SK-N-SH treated with all-trans-retinoic acid at 6 μM for 48 hours (cell line): Measurements from ENCODE around the gene PLXDC2.

Experiments
- ATAC-seq: fragments of 200-7000 bp; cut with Tn5 transposase; 3 replicates; pipeline ENCODE4 v1.9.1; 2020; ENCODE audit warnings: mild to moderate bottlenecking, moderate library complexity
- ARNTL ChIP-seq: fragments of 450-650 bp; formaldehyde crosslinking; IDR thresholded peaks from 2 replicates; pipeline ENCODE4 v1.5.0; 2020; ENCODE audit warnings: low read depth, mild to moderate bottlenecking, moderate library complexity, borderline replicate concordance
- CSRNP3 ChIP-seq: fragments of 250-450 bp; sonication (Bioruptor Pico); IDR thresholded peaks from 2 replicates; pipeline ENCODE4 v1.5.1; 2021; ENCODE audit warnings: mild to moderate bottlenecking, moderate library complexity
- ESRRG ChIP-seq: fragments of 250-450 bp; sonication (Bioruptor Pico); IDR thresholded peaks from 2 replicates; pipeline ENCODE4 v1.6.1; 2021; ENCODE audit warnings: mild to moderate bottlenecking
- GLIS3 ChIP-seq: fragments of 250-450 bp; sonication (Bioruptor Pico); IDR thresholded peaks from 2 replicates; pipeline ENCODE4 v1.5.0; 2020; ENCODE audit warnings: mild to moderate bottlenecking, moderate library complexity
- ISL1 ChIP-seq: fragments of 250-450 bp; sonication (Bioruptor Pico); IDR thresholded peaks from 2 replicates; pipeline ENCODE4 v2.1.2; 2022; ENCODE audit warnings: mild to moderate bottlenecking, moderate library complexity
- OSR1 ChIP-seq: fragments of 250-450 bp; sonication (Bioruptor Pico); IDR thresholded peaks from 2 replicates; pipeline ENCODE4 v1.8.0; 2022; ENCODE audit warnings: moderate library complexity, mild to moderate bottlenecking, inconsistent platforms
- PATZ1 ChIP-seq: fragments of 250-450 bp; sonication (Bioruptor Pico); IDR thresholded peaks from 2 replicates; pipeline ENCODE4 v1.8.0; 2020; ENCODE audit warnings: mild to moderate bottlenecking, moderate library complexity, borderline replicate concordance
- RARB ChIP-seq: fragments of 250-450 bp; sonication (Bioruptor Pico); IDR thresholded peaks from 2 replicates; pipeline ENCODE4 v1.8.0; 2021; ENCODE audit warnings: mild to moderate bottlenecking, moderate library complexity
- SNAI2 ChIP-seq: fragments of 250-450 bp; sonication (Bioruptor Pico); IDR thresholded peaks from 2 replicates; pipeline ENCODE4 v1.5.0; 2020; ENCODE audit warnings: mild to moderate bottlenecking, moderate library complexity
- TCF4 ChIP-seq: fragments of 250-450 bp; sonication (Bioruptor Pico); IDR thresholded peaks from 2 replicates; pipeline ENCODE4 v1.8.0; 2021; ENCODE audit warnings: mild to moderate bottlenecking, moderate library complexity, borderline replicate concordance
- TOX ChIP-seq: fragments of 250-450 bp; sonication (Bioruptor Pico); IDR thresholded peaks from 2 replicates; pipeline ENCODE4 v1.8.0; 2021; ENCODE audit warnings: mild to moderate bottlenecking, moderate library complexity, borderline replicate concordance
- TSHZ2 ChIP-seq: fragments of 250-450 bp; sonication (Bioruptor Pico); IDR thresholded peaks from 2 replicates; pipeline ENCODE4 v1.5.0; 2020; ENCODE audit warnings: mild to moderate bottlenecking, moderate library complexity
- ZC3H10 ChIP-seq: fragments of 250-450 bp; sonication (Bioruptor Pico); IDR thresholded peaks from 2 replicates; pipeline ENCODE4 v1.5.1; 2021; ENCODE audit warnings: mild to moderate bottlenecking, moderate library complexity
- ZFP3 ChIP-seq: fragments of 250-450 bp; sonication (Bioruptor Pico); IDR thresholded peaks from 2 replicates; pipeline ENCODE4 v1.5.0; 2020; ENCODE audit warnings: mild to moderate bottlenecking, moderate library complexity
- ZFP30 ChIP-seq: fragments of 450-650 bp; formaldehyde crosslinking; IDR thresholded peaks from 2 replicates; pipeline ENCODE4 v1.5.0; 2022; ENCODE audit warnings: mild to moderate bottlenecking, moderate library complexity
- ZNF565 ChIP-seq: fragments of 450-650 bp; formaldehyde crosslinking; conservative IDR thresholded peaks from 2 replicates; pipeline ENCODE4 v1.5.0; 2020; ENCODE audit warnings: low read depth, mild to moderate bottlenecking, moderate library complexity
- ZNF70 ChIP-seq: fragments of 450-650 bp; formaldehyde crosslinking; IDR thresholded peaks from 2 replicates; pipeline ENCODE4 v1.5.0; 2020; ENCODE audit warnings: mild to moderate bottlenecking, moderate library complexity
- ZNF8 ChIP-seq: fragments of 450-650 bp; formaldehyde crosslinking; IDR thresholded peaks from 2 replicates; pipeline ENCODE4 v1.5.0; 2020; ENCODE audit warnings: mild to moderate bottlenecking, moderate library complexity
- TF ChIP-seq, protein P1 (sequence below): fragments of 250-450 bp; sonication (Bioruptor Pico); IDR thresholded peaks from 2 replicates; pipeline ENCODE4 v1.5.1; 2020; ENCODE audit warnings: low read depth, mild to moderate bottlenecking, moderate library complexity
- TF ChIP-seq, protein P2 (sequence below): fragments of 250-450 bp; sonication (Bioruptor Pico); IDR thresholded peaks from 2 replicates; pipeline ENCODE4 v1.8.0; 2021; ENCODE audit warnings: low read depth, mild to moderate bottlenecking, moderate library complexity, borderline replicate concordance

Gene PLXDC2

GRCh38 chr10:20257422-20257821, 441.2 kb downstream of the PLXDC2 start:
- TF ChIP-seq ISL1 (CRISPR knock-in tag) (no peak), OSR1 (CRISPR knock-in tag) (no peak), PATZ1 (CRISPR knock-in tag) (no peak), TCF4 (CRISPR knock-in tag) (no peak), ZNF8 (CRISPR knock-in tag) (no peak), ZFP30 (CRISPR knock-in tag) (no peak), SNAI2 (CRISPR knock-in tag) (no peak), GLIS3 (CRISPR knock-in tag) (no peak), CSRNP3 (CRISPR knock-in tag) (no peak), ZNF565 (CRISPR knock-in tag) (no peak)
- TF ChIP-seq, protein P1, sequence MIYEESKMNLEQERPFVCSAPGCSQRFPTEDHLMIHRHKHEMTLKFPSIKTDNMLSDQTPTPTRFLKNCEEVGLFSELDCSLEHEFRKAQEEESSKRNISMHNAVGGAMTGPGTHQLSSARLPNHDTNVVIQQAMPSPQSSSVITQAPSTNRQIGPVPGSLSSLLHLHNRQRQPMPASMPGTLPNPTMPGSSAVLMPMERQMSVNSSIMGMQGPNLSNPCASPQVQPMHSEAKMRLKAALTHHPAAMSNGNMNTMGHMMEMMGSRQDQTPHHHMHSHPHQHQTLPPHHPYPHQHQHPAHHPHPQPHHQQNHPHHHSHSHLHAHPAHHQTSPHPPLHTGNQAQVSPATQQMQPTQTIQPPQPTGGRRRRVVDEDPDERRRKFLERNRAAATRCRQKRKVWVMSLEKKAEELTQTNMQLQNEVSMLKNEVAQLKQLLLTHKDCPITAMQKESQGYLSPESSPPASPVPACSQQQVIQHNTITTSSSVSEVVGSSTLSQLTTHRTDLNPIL (CRISPR knock-in tag), result no peak
- TF ChIP-seq, protein P2, sequence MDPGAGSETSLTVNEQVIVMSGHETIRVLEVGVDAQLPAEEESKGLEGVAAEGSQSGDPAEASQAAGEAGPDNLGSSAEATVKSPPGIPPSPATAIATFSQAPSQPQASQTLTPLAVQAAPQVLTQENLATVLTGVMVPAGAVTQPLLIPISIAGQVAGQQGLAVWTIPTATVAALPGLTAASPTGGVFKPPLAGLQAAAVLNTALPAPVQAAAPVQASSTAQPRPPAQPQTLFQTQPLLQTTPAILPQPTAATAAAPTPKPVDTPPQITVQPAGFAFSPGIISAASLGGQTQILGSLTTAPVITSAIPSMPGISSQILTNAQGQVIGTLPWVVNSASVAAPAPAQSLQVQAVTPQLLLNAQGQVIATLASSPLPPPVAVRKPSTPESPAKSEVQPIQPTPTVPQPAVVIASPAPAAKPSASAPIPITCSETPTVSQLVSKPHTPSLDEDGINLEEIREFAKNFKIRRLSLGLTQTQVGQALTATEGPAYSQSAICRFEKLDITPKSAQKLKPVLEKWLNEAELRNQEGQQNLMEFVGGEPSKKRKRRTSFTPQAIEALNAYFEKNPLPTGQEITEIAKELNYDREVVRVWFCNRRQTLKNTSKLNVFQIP (CRISPR knock-in tag), result no peak
- ATAC-seq, result no peak

DNA sequence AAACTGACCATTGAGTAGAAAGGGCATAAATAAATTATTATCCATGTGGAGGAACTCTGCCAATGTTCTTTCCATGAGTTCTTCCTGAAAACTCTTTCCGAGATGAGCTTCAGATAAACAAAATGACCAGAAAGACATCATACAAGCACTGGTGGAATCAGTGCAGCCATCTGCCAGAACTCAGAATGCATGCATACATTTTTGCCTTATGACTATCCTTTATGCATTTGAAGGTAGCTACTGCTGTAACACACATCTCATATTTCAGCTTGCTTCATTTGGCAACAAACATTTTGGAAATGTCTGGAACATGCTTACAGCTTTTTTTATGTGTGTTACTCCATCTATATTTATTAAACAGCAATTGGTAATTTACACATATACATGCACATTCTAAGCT, 448.9 kb downstream of the PLXDC2 start:
- TF ChIP-seq RARB (no peak), CSRNP3 (CRISPR knock-in tag) (no peak), OSR1 (CRISPR knock-in tag) (no peak), ZC3H10 (CRISPR knock-in tag) (no peak), PATZ1 (CRISPR knock-in tag) (no peak), TOX (CRISPR knock-in tag) (no peak), ZNF8 (CRISPR knock-in tag) (no peak), ZNF70 (CRISPR knock-in tag) (no peak), GLIS3 (CRISPR knock-in tag) (no peak), ZFP30 (CRISPR knock-in tag) (no peak)
- ATAC-seq, result no peak

GRCh38 chr10:20267734-20268133, 451.5 kb downstream of the PLXDC2 start:
- ATAC-seq, result no peak
- TF ChIP-seq, protein P1 (CRISPR knock-in tag), result no peak
- TF ChIP-seq ISL1 (CRISPR knock-in tag) (peak; percentile 83), ZFP30 (CRISPR knock-in tag) (no peak), CSRNP3 (CRISPR knock-in tag) (no peak), ARNTL (CRISPR knock-in tag) (no peak), ZFP3 (CRISPR knock-in tag) (no peak), RARB (no peak), SNAI2 (CRISPR knock-in tag) (no peak), TCF4 (CRISPR knock-in tag) (peak; percentile 87), TOX (CRISPR knock-in tag) (no peak), TSHZ2 (peak; percentile 78), ESRRG (CRISPR knock-in tag) (no peak), ZC3H10 (CRISPR knock-in tag) (no peak)
